ENCODE data around the gene CDH13. TPM values are rescaled to one million over a fixed set of nuclear protein-coding genes. Genes with fewer than 3 reads are reported as not detected.

CDH13 gene
- total RNA-seq, 4 donors from 2014 or later = 2.0 to 6.6 (median 4.1) TPM; not detected in 1

DNA sequence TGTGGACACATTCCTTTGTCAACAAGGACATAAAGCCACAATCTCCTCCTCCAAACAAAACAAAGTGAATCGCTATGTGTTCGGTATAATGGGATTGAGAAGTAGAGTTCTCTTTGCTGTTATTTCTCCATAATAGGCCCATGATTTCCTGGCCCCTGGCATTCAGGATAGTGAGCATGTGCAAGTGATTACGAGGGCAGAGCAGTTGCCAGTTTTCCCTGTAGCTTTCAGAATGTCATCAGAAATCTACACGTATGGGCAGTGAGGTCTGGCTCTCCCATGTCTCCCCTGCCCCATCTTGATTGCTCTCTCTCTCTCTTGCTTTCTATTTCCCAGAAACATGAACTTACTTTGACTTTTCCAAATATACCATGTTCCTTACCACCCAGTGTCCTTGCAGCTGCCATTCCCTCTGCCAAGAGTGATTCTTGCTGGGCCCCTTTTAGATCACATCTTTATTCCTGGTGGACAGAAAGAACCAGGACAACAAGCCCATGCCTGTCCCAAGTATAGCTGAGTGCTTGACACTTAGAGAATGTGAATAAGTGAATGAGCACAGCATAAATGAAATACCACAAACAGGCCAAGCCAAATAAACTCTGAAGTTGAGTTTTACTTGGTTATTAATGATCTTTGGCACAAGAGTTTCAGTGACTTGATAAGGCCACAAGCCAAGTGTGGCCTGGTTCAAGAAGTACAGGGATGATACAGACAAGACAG, 273.1 kb downstream of the CDH13 start:
- DNase-seq = no peak
- Histone ChIP-seq H3K27me3 (no peaks in the 10 kb centered on the region), H3K36me3 (no peaks in the 10 kb centered on the region), H3K27ac (no peak overlapping the region), H3K4me3 (no peak overlapping the region), H3K9me3 (no peaks in the 10 kb centered on the region), H3K4me1 (peaks cover 0 to 13% (median 0%) of the 10 kb centered on the region in 4 donors)
- TF ChIP-seq, protein P1, sequence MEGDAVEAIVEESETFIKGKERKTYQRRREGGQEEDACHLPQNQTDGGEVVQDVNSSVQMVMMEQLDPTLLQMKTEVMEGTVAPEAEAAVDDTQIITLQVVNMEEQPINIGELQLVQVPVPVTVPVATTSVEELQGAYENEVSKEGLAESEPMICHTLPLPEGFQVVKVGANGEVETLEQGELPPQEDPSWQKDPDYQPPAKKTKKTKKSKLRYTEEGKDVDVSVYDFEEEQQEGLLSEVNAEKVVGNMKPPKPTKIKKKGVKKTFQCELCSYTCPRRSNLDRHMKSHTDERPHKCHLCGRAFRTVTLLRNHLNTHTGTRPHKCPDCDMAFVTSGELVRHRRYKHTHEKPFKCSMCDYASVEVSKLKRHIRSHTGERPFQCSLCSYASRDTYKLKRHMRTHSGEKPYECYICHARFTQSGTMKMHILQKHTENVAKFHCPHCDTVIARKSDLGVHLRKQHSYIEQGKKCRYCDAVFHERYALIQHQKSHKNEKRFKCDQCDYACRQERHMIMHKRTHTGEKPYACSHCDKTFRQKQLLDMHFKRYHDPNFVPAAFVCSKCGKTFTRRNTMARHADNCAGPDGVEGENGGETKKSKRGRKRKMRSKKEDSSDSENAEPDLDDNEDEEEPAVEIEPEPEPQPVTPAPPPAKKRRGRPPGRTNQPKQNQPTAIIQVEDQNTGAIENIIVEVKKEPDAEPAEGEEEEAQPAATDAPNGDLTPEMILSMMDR (IDR thresholded peaks at IDR 0.05) = no peak
- no peak for TF ChIP-seq POLR2A (IDR thresholded peaks at IDR 0.05)

DNA sequence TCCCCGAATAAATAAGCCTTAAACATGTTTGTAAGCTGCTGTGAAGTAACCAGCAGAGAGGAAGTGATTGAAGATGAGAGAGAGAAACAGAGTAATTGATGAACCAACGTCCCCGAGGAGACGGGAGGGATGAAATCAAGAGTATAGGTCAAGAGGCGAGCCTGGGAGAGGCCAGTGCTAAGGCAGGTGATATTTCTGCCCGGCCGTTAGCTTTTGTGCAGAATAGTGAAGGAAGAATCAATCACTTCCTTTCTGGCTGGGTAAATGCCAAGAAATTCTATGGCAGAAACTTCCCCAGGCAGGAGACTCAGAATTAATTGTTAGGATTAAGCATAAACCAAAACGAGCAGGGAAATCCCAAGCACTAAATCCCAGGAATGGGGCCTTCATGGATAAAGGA, 273.8 kb downstream of the CDH13 start:
- TF ChIP-seq POLR2A (IDR thresholded peaks at IDR 0.05) = no peak
- TF ChIP-seq, protein P1 (IDR thresholded peaks at IDR 0.05) = no peak
- no peak for DNase-seq
- no peaks in the 10 kb centered on the region for H3K27me3 ChIP-seq
- H3K4me3 ChIP-seq = no peak overlapping the region
- peaks cover 0 to 13% (median 0%) of the 10 kb centered on the region in 4 donors for H3K4me1 ChIP-seq
- no peak overlapping the region for H3K27ac ChIP-seq
- no peaks in the 10 kb centered on the region for H3K9me3 ChIP-seq
- no peaks in the 10 kb centered on the region for H3K36me3 ChIP-seq

DNA sequence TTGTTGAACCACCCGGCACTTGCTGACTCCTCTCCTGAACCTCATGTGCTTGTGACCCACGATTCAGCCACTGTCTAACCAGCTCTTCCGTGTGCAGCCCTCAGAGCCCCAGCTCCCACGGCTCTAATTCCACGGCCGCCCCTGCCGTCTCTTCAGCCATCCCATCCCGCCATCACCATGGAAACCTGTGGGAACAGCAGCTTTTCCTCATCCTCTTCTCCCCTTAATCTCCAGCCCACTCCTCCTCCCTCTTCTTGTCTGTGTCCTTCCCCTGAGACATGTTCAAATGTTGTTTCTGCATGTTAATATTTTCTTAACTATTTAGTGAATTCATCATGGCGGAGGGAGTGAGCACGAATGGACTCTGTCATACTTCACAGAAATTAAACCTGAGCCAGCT, 285.2 kb downstream of the CDH13 start:
- H3K27me3 ChIP-seq = no peaks in the 10 kb centered on the region
- no peak for TF ChIP-seq POLR2A (IDR thresholded peaks at IDR 0.05)
- TF ChIP-seq, protein P1 (IDR thresholded peaks at IDR 0.05) = no peak

DNA sequence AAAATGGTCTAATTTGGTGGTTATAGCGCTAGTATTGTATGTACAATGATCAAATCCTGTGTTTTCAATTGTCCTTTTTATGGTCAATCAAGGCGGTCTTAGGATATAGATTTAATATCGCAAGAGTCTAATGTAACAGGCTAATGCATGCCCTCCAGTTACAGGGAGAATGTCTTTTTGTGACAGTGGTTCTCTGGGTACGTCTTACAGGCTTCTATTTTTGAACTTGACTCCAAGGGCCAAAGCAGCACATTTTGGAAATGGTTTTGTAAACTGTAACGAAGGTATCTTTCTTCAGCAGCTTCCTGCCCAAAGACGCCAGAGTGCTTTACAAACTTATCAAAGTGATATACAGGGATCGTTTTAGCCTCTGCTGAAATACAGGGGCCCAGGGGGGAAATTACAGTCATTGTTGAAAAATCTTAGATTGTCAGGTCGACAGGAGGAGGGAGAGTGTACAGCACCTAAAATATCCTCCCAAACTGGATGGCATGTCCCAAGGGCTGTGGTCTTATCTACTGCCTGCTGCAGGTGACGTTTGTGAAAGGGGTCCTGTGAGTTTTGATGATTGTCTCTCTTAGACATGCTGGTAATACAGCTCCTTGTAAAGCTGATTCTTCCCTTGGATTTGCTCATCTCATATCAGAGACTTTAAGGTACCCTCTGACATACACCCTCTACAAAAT, 288.5 kb downstream of the CDH13 start:
- Histone ChIP-seq H3K27ac (no peak overlapping the region), H3K9me3 (no peaks in the 10 kb centered on the region), H3K36me3 (no peaks in the 10 kb centered on the region), H3K27me3 (no peaks in the 10 kb centered on the region), H3K4me1 (no peaks in the 10 kb centered on the region), H3K4me3 (no peak overlapping the region)
- TF ChIP-seq, protein P1 (IDR thresholded peaks at IDR 0.05) = no peak
- no peak for DNase-seq

More for the DNA sequence above, 285.2 kb downstream of the CDH13 start:
- no peak overlapping the region for H3K27ac ChIP-seq
- no peaks in the 10 kb centered on the region for H3K9me3 ChIP-seq
- H3K36me3 ChIP-seq = no peaks in the 10 kb centered on the region
- no peak overlapping the region for H3K4me3 ChIP-seq
- H3K4me1 ChIP-seq = no peaks in the 10 kb centered on the region
- no peak for DNase-seq

DNA sequence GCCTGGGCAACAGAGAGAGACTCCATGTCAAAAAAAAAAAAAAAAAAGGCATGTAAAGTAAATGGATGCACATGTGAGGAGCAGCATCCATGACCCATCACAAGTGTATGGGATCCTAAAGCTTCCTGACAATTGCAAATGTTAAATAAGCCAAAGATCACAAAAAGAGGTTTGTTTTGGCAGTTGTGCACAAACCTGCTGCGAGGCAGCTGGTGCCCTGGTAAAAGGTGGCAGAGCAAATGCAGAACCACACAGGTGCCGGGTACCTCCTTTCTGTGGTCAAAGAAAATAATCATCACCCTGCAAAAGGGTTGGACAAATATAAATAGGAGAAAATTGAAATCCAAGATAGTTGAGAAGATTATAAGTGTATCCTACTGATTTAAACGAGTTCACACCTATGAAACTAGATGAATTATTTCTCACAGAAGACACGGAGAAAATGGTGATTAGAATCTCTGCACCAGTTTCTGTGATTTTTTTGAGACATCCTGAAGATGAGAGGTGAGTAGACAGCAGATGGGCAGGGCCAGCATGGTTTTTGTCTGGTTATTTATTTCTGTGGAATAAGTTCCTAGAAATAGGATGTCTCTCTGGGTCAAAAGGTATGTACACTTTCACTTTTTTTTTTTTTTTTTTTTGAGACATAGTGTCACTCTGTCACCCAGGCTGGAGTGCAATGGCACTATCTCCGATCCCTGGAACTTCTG, 291.3 kb downstream of the CDH13 start:
- H3K27ac ChIP-seq = no peak overlapping the region
- no peaks in the 10 kb centered on the region for H3K4me1 ChIP-seq
- no peaks in the 10 kb centered on the region for H3K27me3 ChIP-seq
- DNase-seq = no peak
- TF ChIP-seq, protein P1 (IDR thresholded peaks at IDR 0.05) = no peak
- no peak for TF ChIP-seq POLR2A (IDR thresholded peaks at IDR 0.05)
- H3K36me3 ChIP-seq = no peaks in the 10 kb centered on the region
- no peak overlapping the region for H3K4me3 ChIP-seq
- H3K9me3 ChIP-seq = no peaks in the 10 kb centered on the region

Measured in Peyer's patch (tissue), 4 donors.